PC-9 (cell line): ENCODE data around the gene JMJD1C. TPM values are rescaled to one million over a fixed set of nuclear protein-coding genes. Genes with fewer than 3 reads are reported as not detected.
A peak's percentile ranks its signal among the peaks of the same experiment; 100 is the strongest.

Experiments used
- BruUV-seq: library from RNA; stranded (reverse); fragments of 400-500 nt; replicated peaks from 2 replicates; lab custom pipeline; 2021; lab: Mats Ljungman, UMichigan
- CTCF ChIA-PET: fragments of 300-600 bp; sonication (Branson Sonifier 250); formaldehyde crosslinking; loops from one replicate; lab custom pipeline; 2022; ENCODE audit warnings: antibody characterized with exemption; lab: Charles Lee
- POLR2A ChIA-PET: fragments of 300-600 bp; sonication (Branson Sonifier 250); formaldehyde crosslinking; loops from one replicate; lab custom pipeline; 2022; ENCODE audit warnings: antibody characterized with exemption; ENCODE audit not compliant: unreplicated experiment; lab: Charles Lee
- DNase-seq, 2 experiments: peaks; one replicate each; pipeline versions ENCODE4 v3.0.0 to v3.0.0-alpha.2; 2015 to 2022; ENCODE audit warnings: mixed read lengths in 1 of 2
- H2AFZ ChIP-seq: fragments of 200-600 bp; sonication (generic); 2 replicates; pipeline ENCODE4 v1.8.1; 2017; ENCODE audit warnings: antibody characterized with exemption
- H3F3A ChIP-seq: fragments of 200-600 bp; sonication (generic); 2 replicates; pipeline ENCODE4 v1.8.1; 2017; ENCODE audit warnings: antibody characterized with exemption, mild to moderate bottlenecking, low read depth; ENCODE audit not compliant: insufficient read depth
- H3K27ac ChIP-seq: fragments of 200-600 bp; sonication (generic); 2 replicates; pipeline ENCODE4 v1.6.1; 2016; ENCODE audit warnings: mixed run types
- H3K27me3 ChIP-seq: fragments of 200-600 bp; sonication (generic); 2 replicates; pipeline ENCODE4 v1.6.1; 2016; ENCODE audit warnings: low read depth, mixed run types; ENCODE audit not compliant: insufficient read depth
- H3K36me3 ChIP-seq: fragments of 200-600 bp; sonication (generic); 2 replicates; pipeline ENCODE4 v1.6.1; 2016; ENCODE audit warnings: low read depth, mixed run types
- H3K4me1 ChIP-seq: fragments of 200-600 bp; sonication (generic); replicated peaks from 2 replicates; pipeline ENCODE4 v1.6.1; 2016; ENCODE audit warnings: mixed run types; ENCODE audit not compliant: insufficient read depth
- H3K4me2 ChIP-seq: fragments of 200-600 bp; sonication (generic); 2 replicates; pipeline ENCODE4 v1.6.1; 2017; ENCODE audit warnings: mixed run types
- H3K4me3 ChIP-seq: fragments of 200-600 bp; sonication (generic); 2 replicates; pipeline ENCODE4 v1.6.1; 2016; ENCODE audit warnings: mixed run types
- H3K79me2 ChIP-seq: fragments of 200-600 bp; sonication (generic); 2 replicates; pipeline ENCODE4 v1.6.1; 2017; ENCODE audit warnings: low read depth, mixed run types
- H3K9me2 ChIP-seq: fragments of 200-600 bp; sonication (generic); 2 replicates; pipeline ENCODE4 v1.8.1; 2017; ENCODE audit warnings: mild to moderate bottlenecking; ENCODE audit not compliant: insufficient read depth
- H3K9me3 ChIP-seq: fragments of 200-600 bp; sonication (generic); 2 replicates; pipeline ENCODE4 v1.8.1; 2016; ENCODE audit warnings: low read depth; ENCODE audit not compliant: insufficient read depth
- H4K20me1 ChIP-seq: fragments of 200-600 bp; sonication (generic); 2 replicates; pipeline ENCODE4 v1.8.1; 2017; ENCODE audit not compliant: insufficient read depth
- EZH2 ChIP-seq: fragments of 200-600 bp; sonication (generic); IDR thresholded peaks from 2 replicates; pipeline ENCODE4 v1.8.0; 2017; ENCODE audit warnings: antibody characterized with exemption, low read depth
- intact Hi-C: fragments of 100-400 bp; cut with micrococcal nuclease; formaldehyde crosslinking; loops from one replicate; pipeline ENCODE4 v1.10.0; 2022; ENCODE audit not compliant: unreplicated experiment
- total RNA-seq: library from RNA; stranded (reverse); gene quantifications from 2 replicates; pipeline ENCODE4 v1.2.3, GENCODE V29; 2021
- TF ChIP-seq, protein P1 (sequence below): fragments of 200-600 bp; sonication (generic); conservative IDR thresholded peaks from 2 replicates; pipeline ENCODE4 v1.6.1; 2017; ENCODE audit warnings: mixed run types, antibody characterized with exemption, mild to moderate bottlenecking, moderate library complexity

Gene JMJD1C
- total RNA-seq, 1 experiment from 2014 or later = 78.7 TPM

DNA sequence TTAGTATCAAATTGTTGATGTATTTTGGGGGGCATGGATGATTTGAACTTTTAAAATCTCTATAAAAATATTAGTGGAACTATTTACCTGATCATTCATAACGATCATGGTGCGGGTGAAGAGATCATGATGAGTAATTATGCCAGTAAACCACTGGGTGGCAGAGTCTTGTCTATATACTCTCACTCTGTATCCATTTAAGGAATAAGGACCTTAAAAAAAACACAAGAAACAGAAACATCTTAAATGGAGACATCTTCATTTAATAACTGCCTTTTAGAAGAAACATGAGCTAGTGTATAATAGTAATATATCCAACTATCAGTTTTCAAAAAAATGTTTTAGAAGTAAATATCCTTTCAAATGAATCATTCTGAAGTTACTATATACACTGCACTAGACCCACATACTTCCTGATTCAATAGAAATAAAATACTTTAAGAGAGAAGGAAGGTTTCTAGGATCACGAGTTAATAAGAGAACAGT lies 248.6 kb downstream of the JMJD1C start:
- no peak overlapping the region for H3K4me2 ChIP-seq
- CTCF ChIA-PET = interaction anchor here (0.5 to 2.4 kb wide), 6 partner anchors 51 to 548 kb away, joined by 3 to 9 read pairs (median 6); no protein-coding TSS in a partner anchor
- POLR2A ChIA-PET = interaction anchor here (0.6 to 0.7 kb wide), 2 partner anchors 43 to 394 kb away, joined by 7 to 10 read pairs; no protein-coding TSS in a partner anchor

GRCh38 chr10:63214571-63214970 lies 251.2 kb downstream of the JMJD1C start:
- Histone ChIP-seq H3K9me3 (no peaks in the 10 kb centered on the region), H2AFZ (no peak overlapping the region), H3K27me3 (no peaks in the 10 kb centered on the region), H3K4me1 (no peaks in the 10 kb centered on the region), H3K27ac (no peak overlapping the region), H3K4me2 (no peak overlapping the region), H3K4me3 (no peak overlapping the region), H4K20me1 (peaks cover 37% of the 10 kb centered on the region), H3K79me2 (peaks cover 47% of the 10 kb centered on the region), H3K9me2 (no peaks in the 10 kb centered on the region), H3F3A (peaks cover 17% of the 10 kb centered on the region), H3K36me3 (peaks cover 25% of the 10 kb centered on the region; the same call in 1 of the 2 replicates)
- TF ChIP-seq, protein P1, sequence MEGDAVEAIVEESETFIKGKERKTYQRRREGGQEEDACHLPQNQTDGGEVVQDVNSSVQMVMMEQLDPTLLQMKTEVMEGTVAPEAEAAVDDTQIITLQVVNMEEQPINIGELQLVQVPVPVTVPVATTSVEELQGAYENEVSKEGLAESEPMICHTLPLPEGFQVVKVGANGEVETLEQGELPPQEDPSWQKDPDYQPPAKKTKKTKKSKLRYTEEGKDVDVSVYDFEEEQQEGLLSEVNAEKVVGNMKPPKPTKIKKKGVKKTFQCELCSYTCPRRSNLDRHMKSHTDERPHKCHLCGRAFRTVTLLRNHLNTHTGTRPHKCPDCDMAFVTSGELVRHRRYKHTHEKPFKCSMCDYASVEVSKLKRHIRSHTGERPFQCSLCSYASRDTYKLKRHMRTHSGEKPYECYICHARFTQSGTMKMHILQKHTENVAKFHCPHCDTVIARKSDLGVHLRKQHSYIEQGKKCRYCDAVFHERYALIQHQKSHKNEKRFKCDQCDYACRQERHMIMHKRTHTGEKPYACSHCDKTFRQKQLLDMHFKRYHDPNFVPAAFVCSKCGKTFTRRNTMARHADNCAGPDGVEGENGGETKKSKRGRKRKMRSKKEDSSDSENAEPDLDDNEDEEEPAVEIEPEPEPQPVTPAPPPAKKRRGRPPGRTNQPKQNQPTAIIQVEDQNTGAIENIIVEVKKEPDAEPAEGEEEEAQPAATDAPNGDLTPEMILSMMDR = no peak
- no peak for TF ChIP-seq EZH2
- intact Hi-C loops = no loop called here
- DNase-seq = no peak
- CTCF ChIA-PET = no interaction called here
- POLR2A ChIA-PET = no interaction called here
- no TSS peak for BruUV-seq

More for the DNA sequence above, 248.6 kb downstream of the JMJD1C start:
- peaks cover 31% of the 10 kb centered on the region; the same call in 1 of the 2 replicates for H4K20me1 ChIP-seq
- TF ChIP-seq, protein P1 = peak; percentile 91
- TF ChIP-seq EZH2 = no peak
- peaks cover 5% of the 10 kb centered on the region; the same call in 1 of the 2 replicates for H3K9me3 ChIP-seq
- H3K4me3 ChIP-seq = no peak overlapping the region
- no peaks in the 10 kb centered on the region for H3K4me1 ChIP-seq
- peaks cover 30% of the 10 kb centered on the region; the same call in 1 of the 2 replicates for H3K36me3 ChIP-seq
- DNase-seq = peak in 1 of 2 experiments; percentile 64
- peaks cover 21% of the 10 kb centered on the region for H3F3A ChIP-seq
- H2AFZ ChIP-seq = no peak overlapping the region
- BruUV-seq = no TSS peak
- intact Hi-C loops = loop anchor here (1.0 to 5.0 kb wide), 5 partner anchors 52 to 503 kb away; partner anchors contain the start of gene JMJD1C
- no peaks in the 10 kb centered on the region for H3K27me3 ChIP-seq
- peak overlapping the region; percentile 0; the same call in 1 of the 2 replicates for H3K27ac ChIP-seq
- H3K79me2 ChIP-seq = peaks cover 54% of the 10 kb centered on the region
- H3K9me2 ChIP-seq = no peaks in the 10 kb centered on the region

DNA sequence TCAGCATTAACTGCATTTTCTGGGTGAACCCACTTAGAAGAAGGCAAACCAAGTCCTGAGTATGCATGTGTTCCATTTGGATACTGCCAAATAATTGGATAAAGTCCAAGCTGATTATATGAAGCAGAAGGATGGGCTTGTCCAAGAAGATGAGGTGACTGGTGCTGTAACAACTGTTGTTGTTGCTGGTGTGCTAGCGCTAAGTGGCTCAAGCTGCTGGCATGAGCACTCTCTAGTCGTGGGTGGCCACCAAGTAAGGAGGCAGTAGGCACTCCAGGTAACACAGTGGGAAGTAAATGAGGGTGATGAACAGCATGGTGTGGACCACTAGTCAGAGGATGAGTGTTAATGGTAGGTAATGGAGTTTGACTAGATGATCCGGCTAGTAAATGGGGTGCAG lies 252.3 kb downstream of the JMJD1C start:
- H3K4me1 ChIP-seq = no peaks in the 10 kb centered on the region
- intact Hi-C loops = no loop called here
- H3F3A ChIP-seq = peaks cover 17% of the 10 kb centered on the region
- no peak overlapping the region for H3K4me3 ChIP-seq
- no peak overlapping the region for H3K27ac ChIP-seq
- H3K27me3 ChIP-seq = no peaks in the 10 kb centered on the region
- POLR2A ChIA-PET = no interaction called here
- H3K9me2 ChIP-seq = no peaks in the 10 kb centered on the region
- TF ChIP-seq, protein P1 = no peak
- TF ChIP-seq EZH2 = no peak
- peaks cover 40% of the 10 kb centered on the region for H4K20me1 ChIP-seq
- CTCF ChIA-PET = no interaction called here
- no peak overlapping the region for H2AFZ ChIP-seq
- H3K36me3 ChIP-seq = peaks cover 26% of the 10 kb centered on the region; the same call in 1 of the 2 replicates
- no peak for DNase-seq
- no peaks in the 10 kb centered on the region for H3K9me3 ChIP-seq
- peaks cover 41% of the 10 kb centered on the region for H3K79me2 ChIP-seq
- no TSS peak for BruUV-seq
- no peak overlapping the region for H3K4me2 ChIP-seq
